HEK293 (cell line): Measurements from ENCODE around the gene RHD.
A peak's percentile ranks its signal among the peaks of the same experiment; 100 is the strongest.

Experiments
- FEZF1 ChIP-seq: fragments of 450-650 bp; formaldehyde crosslinking; IDR thresholded peaks from 2 replicates; pipeline ENCODE4 v1.5.1; 2016; ENCODE audit warnings: missing biosample characterization, missing genetic modification characterization
- KLF8 ChIP-seq: fragments of 450-650 bp; formaldehyde crosslinking; IDR thresholded peaks from 2 replicates; pipeline ENCODE4 v1.5.1; 2016; ENCODE audit warnings: missing biosample characterization, missing genetic modification characterization
- KLF9 ChIP-seq: fragments of 450-650 bp; formaldehyde crosslinking; IDR thresholded peaks from 2 replicates; pipeline ENCODE4 v1.5.1; 2016; ENCODE audit warnings: missing biosample characterization, missing genetic modification characterization, low read depth
- PRDM4 ChIP-seq: fragments of 450-650 bp; formaldehyde crosslinking; IDR thresholded peaks from 2 replicates; pipeline ENCODE4 v1.5.1; 2017; ENCODE audit warnings: missing biosample characterization, missing genetic modification characterization
- RBAK ChIP-seq: fragments of 450-650 bp; formaldehyde crosslinking; IDR thresholded peaks from 2 replicates; pipeline ENCODE4 v1.5.1; 2016; ENCODE audit warnings: missing biosample characterization, missing genetic modification characterization
- SP3 ChIP-seq: fragments of 450-650 bp; formaldehyde crosslinking; IDR thresholded peaks from 2 replicates; pipeline ENCODE4 v1.5.1; 2016; ENCODE audit warnings: missing biosample characterization, missing genetic modification characterization
- SP7 ChIP-seq: fragments of 450-650 bp; formaldehyde crosslinking; IDR thresholded peaks from 2 replicates; pipeline ENCODE4 v1.5.1; 2016; ENCODE audit warnings: missing biosample characterization, missing genetic modification characterization
- ZBTB49 ChIP-seq: fragments of 450-650 bp; formaldehyde crosslinking; IDR thresholded peaks from 2 replicates; pipeline ENCODE4 v1.5.1; 2016; ENCODE audit warnings: missing biosample characterization, missing genetic modification characterization, low read depth
- ZFP37 ChIP-seq: fragments of 450-650 bp; formaldehyde crosslinking; IDR thresholded peaks from 2 replicates; pipeline ENCODE4 v1.5.1; 2016; ENCODE audit warnings: missing biosample characterization, missing genetic modification characterization
- ZNF19 ChIP-seq: fragments of 450-650 bp; formaldehyde crosslinking; IDR thresholded peaks from 2 replicates; pipeline ENCODE4; 2016; ENCODE audit warnings: missing biosample characterization, missing genetic modification characterization, low read depth
- ZNF610 ChIP-seq: fragments of 450-650 bp; formaldehyde crosslinking; IDR thresholded peaks from 2 replicates; pipeline ENCODE4 v1.5.1; 2016; ENCODE audit warnings: missing biosample characterization, missing genetic modification characterization, borderline replicate concordance
- ZNF701 ChIP-seq: fragments of 450-650 bp; formaldehyde crosslinking; IDR thresholded peaks from 2 replicates; pipeline ENCODE4 v1.5.1; 2016; ENCODE audit warnings: missing biosample characterization, missing genetic modification characterization
- ZNF76 ChIP-seq: fragments of 450-650 bp; formaldehyde crosslinking; IDR thresholded peaks from 2 replicates; pipeline ENCODE4; 2016; ENCODE audit warnings: low read depth, missing biosample characterization, missing genetic modification characterization, borderline replicate concordance
- ZSCAN23 ChIP-seq: fragments of 450-650 bp; formaldehyde crosslinking; IDR thresholded peaks from 2 replicates; pipeline ENCODE4 v1.5.1; 2016; ENCODE audit warnings: missing biosample characterization, missing genetic modification characterization
- ZSCAN30 ChIP-seq: fragments of 450-650 bp; IDR thresholded peaks from 2 replicates; pipeline ENCODE4 v1.5.1; 2018; ENCODE audit warnings: missing biosample characterization, mild to moderate bottlenecking, missing genetic modification characterization, moderate library complexity
- TF ChIP-seq, protein P1 (sequence below): fragments of 450-650 bp; formaldehyde crosslinking; IDR thresholded peaks from 2 replicates; pipeline ENCODE4 v1.5.0; 2017; ENCODE audit warnings: missing biosample characterization, missing genetic modification characterization, borderline replicate concordance
- TF ChIP-seq, protein P2 (sequence below): fragments of 450-650 bp; formaldehyde crosslinking; IDR thresholded peaks from 2 replicates; pipeline ENCODE4 v1.5.1; 2016; ENCODE audit warnings: missing biosample characterization, missing genetic modification characterization
- TF ChIP-seq, protein P3 (sequence below): fragments of 450-650 bp; formaldehyde crosslinking; IDR thresholded peaks from 2 replicates; pipeline ENCODE4 v1.5.1; 2016; ENCODE audit warnings: missing biosample characterization, missing genetic modification characterization
- TF ChIP-seq, protein P4 (sequence below): sonication (generic); formaldehyde crosslinking; IDR thresholded peaks from 2 replicates; pipeline ENCODE4 v1.8.1; 2022; ENCODE audit warnings: mild to moderate bottlenecking, moderate library complexity, missing genetic modification reagents
- TF ChIP-seq, protein P5 (sequence below): fragments of 450-650 bp; formaldehyde crosslinking; IDR thresholded peaks from 2 replicates; pipeline ENCODE4 v1.5.1; 2016; ENCODE audit warnings: missing biosample characterization, missing genetic modification characterization
- TF ChIP-seq, protein P6 (sequence below): fragments of 450-650 bp; formaldehyde crosslinking; IDR thresholded peaks from 2 replicates; pipeline ENCODE4 v1.5.1; 2016; ENCODE audit warnings: missing biosample characterization, missing genetic modification characterization

Gene RHD

DNA sequence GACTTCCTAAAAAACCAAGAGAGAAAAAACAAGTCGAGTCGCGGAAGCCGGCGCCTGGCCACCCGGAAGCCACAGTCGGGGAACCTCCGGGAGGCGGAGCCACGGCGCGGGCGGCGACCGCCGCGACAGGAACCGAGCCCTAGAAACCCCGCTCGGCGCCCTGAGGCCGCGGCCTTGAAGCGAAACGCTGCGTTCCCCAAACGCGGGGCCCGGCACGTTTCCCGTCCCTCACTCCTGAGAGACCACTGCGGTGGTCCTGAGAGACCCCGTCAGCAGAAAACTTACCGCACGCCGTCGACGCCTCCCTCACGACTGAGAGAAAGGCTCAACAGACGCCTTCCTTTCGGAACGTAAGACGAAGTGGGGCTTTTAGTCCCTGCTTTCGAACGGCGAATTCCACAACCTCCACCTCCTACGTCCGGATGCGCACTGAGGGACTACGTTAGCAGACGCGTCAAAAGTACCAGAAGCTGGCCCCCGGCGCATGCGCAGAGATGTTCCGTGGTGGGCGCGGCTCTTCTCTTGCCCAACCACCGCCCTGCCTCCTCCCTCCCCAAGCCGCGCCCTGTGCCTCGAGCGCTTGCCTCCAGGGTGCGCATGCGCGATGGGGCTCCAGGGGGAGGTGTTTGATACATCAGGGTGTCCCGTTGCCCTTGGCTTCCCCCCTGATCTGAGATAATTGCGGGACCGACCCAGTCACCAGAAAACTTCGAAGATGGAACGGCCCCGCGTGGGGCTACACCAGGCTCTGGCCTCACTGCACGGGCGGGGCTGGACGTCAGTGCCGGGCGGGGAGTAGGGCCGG, 25.1 kb upstream of the RHD start, which contains the start of gene RSRP1 (continued):
- TF ChIP-seq RBAK (no peak), ZNF76 (tag by site-specific recombination) (peak; percentile 78), SP3 (tag by site-specific recombination) (peak; percentile 82), ZBTB49 (no peak), ZNF19 (tag by site-specific recombination) (no peak), PRDM4 (tag by site-specific recombination) (peak; percentile 87), SP7 (tag by site-specific recombination) (peak; percentile 91), KLF8 (tag by site-specific recombination) (peak; percentile 97), ZNF701 (tag by site-specific recombination) (no peak; the same call in 1 of the 2 replicates), ZSCAN23 (tag by site-specific recombination) (peak; percentile 86), ZNF610 (no peak), ZSCAN30 (tag by site-specific recombination) (no peak; the same call in 1 of the 2 replicates), ZFP37 (peak; percentile 97), KLF9 (tag by site-specific recombination) (peak; percentile 99), FEZF1 (no peak)
- TF ChIP-seq, protein P1, sequence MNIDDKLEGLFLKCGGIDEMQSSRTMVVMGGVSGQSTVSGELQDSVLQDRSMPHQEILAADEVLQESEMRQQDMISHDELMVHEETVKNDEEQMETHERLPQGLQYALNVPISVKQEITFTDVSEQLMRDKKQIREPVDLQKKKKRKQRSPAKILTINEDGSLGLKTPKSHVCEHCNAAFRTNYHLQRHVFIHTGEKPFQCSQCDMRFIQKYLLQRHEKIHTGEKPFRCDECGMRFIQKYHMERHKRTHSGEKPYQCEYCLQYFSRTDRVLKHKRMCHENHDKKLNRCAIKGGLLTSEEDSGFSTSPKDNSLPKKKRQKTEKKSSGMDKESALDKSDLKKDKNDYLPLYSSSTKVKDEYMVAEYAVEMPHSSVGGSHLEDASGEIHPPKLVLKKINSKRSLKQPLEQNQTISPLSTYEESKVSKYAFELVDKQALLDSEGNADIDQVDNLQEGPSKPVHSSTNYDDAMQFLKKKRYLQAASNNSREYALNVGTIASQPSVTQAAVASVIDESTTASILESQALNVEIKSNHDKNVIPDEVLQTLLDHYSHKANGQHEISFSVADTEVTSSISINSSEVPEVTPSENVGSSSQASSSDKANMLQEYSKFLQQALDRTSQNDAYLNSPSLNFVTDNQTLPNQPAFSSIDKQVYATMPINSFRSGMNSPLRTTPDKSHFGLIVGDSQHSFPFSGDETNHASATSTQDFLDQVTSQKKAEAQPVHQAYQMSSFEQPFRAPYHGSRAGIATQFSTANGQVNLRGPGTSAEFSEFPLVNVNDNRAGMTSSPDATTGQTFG (tag by site-specific recombination), result no peak
- TF ChIP-seq, protein P2, sequence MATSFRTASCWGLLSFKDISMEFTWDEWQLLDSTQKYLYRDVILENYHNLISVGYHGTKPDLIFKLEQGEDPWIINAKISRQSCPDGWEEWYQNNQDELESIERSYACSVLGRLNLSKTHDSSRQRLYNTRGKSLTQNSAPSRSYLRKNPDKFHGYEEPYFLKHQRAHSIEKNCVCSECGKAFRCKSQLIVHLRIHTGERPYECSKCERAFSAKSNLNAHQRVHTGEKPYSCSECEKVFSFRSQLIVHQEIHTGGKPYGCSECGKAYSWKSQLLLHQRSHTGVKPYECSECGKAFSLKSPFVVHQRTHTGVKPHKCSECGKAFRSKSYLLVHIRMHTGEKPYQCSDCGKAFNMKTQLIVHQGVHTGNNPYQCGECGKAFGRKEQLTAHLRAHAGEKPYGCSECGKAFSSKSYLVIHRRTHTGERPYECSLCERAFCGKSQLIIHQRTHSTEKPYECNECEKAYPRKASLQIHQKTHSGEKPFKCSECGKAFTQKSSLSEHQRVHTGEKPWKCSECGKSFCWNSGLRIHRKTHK (tag by site-specific recombination), result no peak
- TF ChIP-seq, protein P3, sequence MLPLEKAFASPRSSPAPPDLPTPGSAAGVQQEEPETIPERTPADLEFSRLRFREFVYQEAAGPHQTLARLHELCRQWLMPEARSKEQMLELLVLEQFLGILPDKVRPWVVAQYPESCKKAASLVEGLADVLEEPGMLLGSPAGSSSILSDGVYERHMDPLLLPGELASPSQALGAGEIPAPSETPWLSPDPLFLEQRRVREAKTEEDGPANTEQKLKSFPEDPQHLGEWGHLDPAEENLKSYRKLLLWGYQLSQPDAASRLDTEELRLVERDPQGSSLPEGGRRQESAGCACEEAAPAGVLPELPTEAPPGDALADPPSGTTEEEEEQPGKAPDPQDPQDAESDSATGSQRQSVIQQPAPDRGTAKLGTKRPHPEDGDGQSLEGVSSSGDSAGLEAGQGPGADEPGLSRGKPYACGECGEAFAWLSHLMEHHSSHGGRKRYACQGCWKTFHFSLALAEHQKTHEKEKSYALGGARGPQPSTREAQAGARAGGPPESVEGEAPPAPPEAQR (tag by site-specific recombination), result peak; percentile 76; the same call in 1 of the 2 replicates
- TF ChIP-seq, protein P4, sequence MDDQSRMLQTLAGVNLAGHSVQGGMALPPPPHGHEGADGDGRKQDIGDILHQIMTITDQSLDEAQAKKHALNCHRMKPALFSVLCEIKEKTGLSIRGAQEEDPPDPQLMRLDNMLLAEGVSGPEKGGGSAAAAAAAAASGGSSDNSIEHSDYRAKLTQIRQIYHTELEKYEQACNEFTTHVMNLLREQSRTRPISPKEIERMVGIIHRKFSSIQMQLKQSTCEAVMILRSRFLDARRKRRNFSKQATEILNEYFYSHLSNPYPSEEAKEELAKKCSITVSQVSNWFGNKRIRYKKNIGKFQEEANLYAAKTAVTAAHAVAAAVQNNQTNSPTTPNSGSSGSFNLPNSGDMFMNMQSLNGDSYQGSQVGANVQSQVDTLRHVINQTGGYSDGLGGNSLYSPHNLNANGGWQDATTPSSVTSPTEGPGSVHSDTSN (CRISPR knock-in tag), result 0 out of 2 replicates have a peak, but pooled peaks have one; percentile 16
- TF ChIP-seq, protein P5, sequence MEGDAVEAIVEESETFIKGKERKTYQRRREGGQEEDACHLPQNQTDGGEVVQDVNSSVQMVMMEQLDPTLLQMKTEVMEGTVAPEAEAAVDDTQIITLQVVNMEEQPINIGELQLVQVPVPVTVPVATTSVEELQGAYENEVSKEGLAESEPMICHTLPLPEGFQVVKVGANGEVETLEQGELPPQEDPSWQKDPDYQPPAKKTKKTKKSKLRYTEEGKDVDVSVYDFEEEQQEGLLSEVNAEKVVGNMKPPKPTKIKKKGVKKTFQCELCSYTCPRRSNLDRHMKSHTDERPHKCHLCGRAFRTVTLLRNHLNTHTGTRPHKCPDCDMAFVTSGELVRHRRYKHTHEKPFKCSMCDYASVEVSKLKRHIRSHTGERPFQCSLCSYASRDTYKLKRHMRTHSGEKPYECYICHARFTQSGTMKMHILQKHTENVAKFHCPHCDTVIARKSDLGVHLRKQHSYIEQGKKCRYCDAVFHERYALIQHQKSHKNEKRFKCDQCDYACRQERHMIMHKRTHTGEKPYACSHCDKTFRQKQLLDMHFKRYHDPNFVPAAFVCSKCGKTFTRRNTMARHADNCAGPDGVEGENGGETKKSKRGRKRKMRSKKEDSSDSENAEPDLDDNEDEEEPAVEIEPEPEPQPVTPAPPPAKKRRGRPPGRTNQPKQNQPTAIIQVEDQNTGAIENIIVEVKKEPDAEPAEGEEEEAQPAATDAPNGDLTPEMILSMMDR (tag by site-specific recombination), result no peak
- TF ChIP-seq, protein P6, sequence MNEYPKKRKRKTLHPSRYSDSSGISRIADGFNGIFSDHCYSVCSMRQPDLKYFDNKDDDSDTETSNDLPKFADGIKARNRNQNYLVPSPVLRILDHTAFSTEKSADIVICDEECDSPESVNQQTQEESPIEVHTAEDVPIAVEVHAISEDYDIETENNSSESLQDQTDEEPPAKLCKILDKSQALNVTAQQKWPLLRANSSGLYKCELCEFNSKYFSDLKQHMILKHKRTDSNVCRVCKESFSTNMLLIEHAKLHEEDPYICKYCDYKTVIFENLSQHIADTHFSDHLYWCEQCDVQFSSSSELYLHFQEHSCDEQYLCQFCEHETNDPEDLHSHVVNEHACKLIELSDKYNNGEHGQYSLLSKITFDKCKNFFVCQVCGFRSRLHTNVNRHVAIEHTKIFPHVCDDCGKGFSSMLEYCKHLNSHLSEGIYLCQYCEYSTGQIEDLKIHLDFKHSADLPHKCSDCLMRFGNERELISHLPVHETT (tag by site-specific recombination), result no peak; the same call in 1 of the 2 replicates
